K562 (cell line): ENCODE data around the gene CDCP1. TPM values are rescaled to one million over a fixed set of nuclear protein-coding genes. Genes with fewer than 3 reads are reported as not detected.
A peak's percentile ranks its signal among the peaks of the same experiment; 100 is the strongest.

Experiments
- ATAC-seq: fragments of 200-7000 bp; cut with Tn5 transposase; 3 replicates; pipeline ENCODE4 v1.9.1; 2020; ENCODE audit warnings: moderate library complexity
- BruUV-seq: library from RNA; stranded (reverse); fragments of 400-500 nt; replicated peaks from 2 replicates; lab custom pipeline; 2021; lab: Mats Ljungman, UMichigan
- CTCF ChIA-PET: fragments of 300-600 bp; formaldehyde crosslinking; extraction: SDS; loops from one replicate; lab custom pipeline; 2021; ENCODE audit warnings: low intra/inter-chr PET ratio; lab: Yijun Ruan, JAX
- POLR2A ChIA-PET: fragments of 300-600, 350-650 bp; sonication (Branson Sonifier 250); formaldehyde crosslinking; extraction: SDS; loops from one replicate; lab custom pipeline; 2021; ENCODE audit warnings: antibody characterized with exemption, inconsistent platforms; lab: Yijun Ruan, JAX
- DNase-seq, 4 experiments: peaks; one replicate each; pipeline versions ENCODE4 v3.0.0 to v3.0.0-alpha.2; 2011 to 2018; ENCODE audit warnings: low spot score in 3 of 4, mixed read lengths in 3 of 4; ENCODE audit errors: extremely low read depth in 1 of 4
- FAIRE-seq: peaks from 2 replicates; lab custom pipeline; 2011; peaks lifted over from hg19 to GRCh38; lab: Jason Lieb, UNC
- H2AFZ ChIP-seq: 2 replicates; pipeline ENCODE4 v1.6.0; 2011; ENCODE audit warnings: low read depth, low read length, control low read depth, inconsistent platforms
- H3K27ac ChIP-seq: fragments of 200-600 bp; 3 replicates; pipeline ENCODE4 v1.8.0; 2011; ENCODE audit warnings: low read depth, mild to moderate bottlenecking, control low read depth, inconsistent platforms, low read length, moderate library complexity, mixed read lengths; ENCODE audit errors: extremely low read depth
- H3K27me3 ChIP-seq, 2 experiments: fragments of 300-600 bp in 1 of 2; 2 replicates in 1 of 2; 3 replicates in 1 of 2; pipeline versions ENCODE4 v1.6.0 to v1.8.0; 2011; ENCODE audit warnings: inconsistent platforms in 2 of 2, low read length in 2 of 2, mild to moderate bottlenecking in 1 of 2, mixed read lengths in 1 of 2, moderate library complexity in 1 of 2; ENCODE audit not compliant: control insufficient read depth in 2 of 2, insufficient read depth in 2 of 2
- H3K36me3 ChIP-seq: fragments of 300-600 bp; 3 replicates; pipeline ENCODE4 v1.8.0; 2011; ENCODE audit warnings: mild to moderate bottlenecking, low read length, inconsistent platforms; ENCODE audit not compliant: control insufficient read depth, insufficient read depth
- H3K4me1 ChIP-seq, 2 experiments: fragments of 200-600 bp in 1 of 2; replicated peaks in 1 of 2; 2 replicates in 1 of 2; 3 replicates in 1 of 2; pipeline versions ENCODE4 v1.5.1 to v1.8.0; 2011; ENCODE audit warnings: inconsistent platforms in 2 of 2, low read length in 2 of 2, mild to moderate bottlenecking in 1 of 2, mixed read lengths in 1 of 2, moderate library complexity in 1 of 2; ENCODE audit not compliant: control insufficient read depth in 2 of 2, insufficient read depth in 2 of 2
- H3K4me2 ChIP-seq: 2 replicates; pipeline ENCODE4 v1.6.1; 2011; ENCODE audit warnings: low read length, control low read depth, inconsistent platforms, mixed read lengths; ENCODE audit not compliant: insufficient read depth
- H3K4me3 ChIP-seq: fragments of 200-600 bp; sonication (generic), shearing (Covaris generic); 2 replicates; pipeline ENCODE4 v1.5.1; 2016; ENCODE audit warnings: control low read depth, inconsistent platforms
- H3K79me2 ChIP-seq: fragments of 200-600 bp; 3 replicates; pipeline ENCODE4 v1.8.0; 2011; ENCODE audit warnings: low read length, inconsistent platforms; ENCODE audit not compliant: control insufficient read depth, insufficient read depth
- H3K9ac ChIP-seq, 2 experiments: 2 replicates each; pipeline versions ENCODE4 v1.6.0 to v1.6.1; 2011; ENCODE audit warnings: low read depth in 2 of 2, low read length in 2 of 2, control low read depth in 1 of 2, inconsistent platforms in 1 of 2, mild to moderate bottlenecking in 1 of 2, mixed read lengths in 1 of 2; ENCODE audit not compliant: insufficient read depth in 1 of 2
- H3K9me1 ChIP-seq: one replicate; pipeline ENCODE4 v1.6.0; 2011; ENCODE audit warnings: inconsistent platforms, mild to moderate bottlenecking, low read length, moderate library complexity; ENCODE audit not compliant: control insufficient read depth, insufficient read depth
- H3K9me3 ChIP-seq: replicated peaks from 2 replicates; pipeline ENCODE4 v1.5.1; 2011; ENCODE audit warnings: low read depth, low read length, inconsistent platforms; ENCODE audit not compliant: control insufficient read depth, insufficient read depth
- H4K20me1 ChIP-seq: replicated peaks from 2 replicates; pipeline ENCODE4 v1.6.1; 2011; ENCODE audit warnings: low read length, inconsistent platforms, mixed read lengths; ENCODE audit not compliant: control insufficient read depth, insufficient read depth
- ARID2 ChIP-seq: fragments of 450-650 bp; IDR thresholded peaks from 2 replicates; pipeline ENCODE4 v1.6.1; 2017; ENCODE audit warnings: antibody characterized with exemption, mild to moderate bottlenecking
- ASH1L ChIP-seq: fragments of 450-650 bp; IDR thresholded peaks from 2 replicates; pipeline ENCODE4 v1.6.1; 2018; ENCODE audit warnings: borderline replicate concordance, mild to moderate bottlenecking, low read depth; ENCODE audit not compliant: partially characterized antibody
- KAT8 ChIP-seq: fragments of 450-650 bp; IDR thresholded peaks from 2 replicates; pipeline ENCODE4 v1.6.1; 2016; ENCODE audit warnings: low read depth, mild to moderate bottlenecking
- KDM1A ChIP-seq, 2 experiments: fragments of 450-650 bp; IDR thresholded peaks; 2 replicates each; pipeline ENCODE4 v1.6.1; 2016; ENCODE audit warnings: mild to moderate bottlenecking in 2 of 2
- KDM5B ChIP-seq: fragments of 200-600 bp; sonication (generic); IDR thresholded peaks from 2 replicates; pipeline ENCODE4 v1.6.1; 2012; ENCODE audit warnings: low read depth, mild to moderate bottlenecking, moderate library complexity, low read length, control low read depth, inconsistent platforms; ENCODE audit not compliant: insufficient replicate concordance
- RFX1 ChIP-seq: fragments of 450-650 bp; IDR thresholded peaks from 2 replicates; pipeline ENCODE4 v1.6.1; 2016; ENCODE audit warnings: mild to moderate bottlenecking, moderate library complexity
- SMAD2 ChIP-seq: fragments of 150-350 bp; IDR thresholded peaks from 2 replicates; pipeline ENCODE4 v1.6.1; 2014; ENCODE audit warnings: low read depth, mild to moderate bottlenecking, low read length
- ZNF583 ChIP-seq: fragments of 250-450 bp; sonication (Bioruptor Pico); IDR thresholded peaks from 2 replicates; pipeline ENCODE4 v1.4.0; 2020
- WGBS: fragments of 100-300 bp; shearing (Covaris generic); methylation state at CpG from one replicate; pipeline ENCODE4 v1.1.6; 2016; ENCODE audit warnings: low coverage, mixed read lengths; ENCODE audit not compliant: insufficient coverage; ENCODE audit errors: missing lambda C conversion rate; 5-methylcytosine and 5-hydroxymethylcytosine counted together
- in situ Hi-C: fragments of 300-500 bp; cut with MboI; formaldehyde crosslinking; loops from 4 replicates; pipeline ENCODE4 v1.15.0; 2018; ENCODE audit warnings: inconsistent platforms, mixed read lengths
- intact Hi-C: fragments of 100-400 bp; cut with micrococcal nuclease; formaldehyde crosslinking; loops from 2 replicates; pipeline ENCODE4 v1.14.2; 2022
- polyA plus RNA-seq, 8 experiments: library from polyadenylated mRNA; depleted of rRNA in 4 of 8; stranded (reverse) in 5 of 8; unstranded in 3 of 8; fragments of >200 nt; fragmentation: Nextera tagmentation in 2 of 8; fragmentation: Illumina TruSeq in 1 of 8; extraction: Ambion mirVana in 2 of 8; extraction: Trizol in 1 of 8; gene quantifications; 2 replicates each; pipeline versions ENCODE4 v1.2.1 to v1.2.3, GENCODE V29; 2011 to 2014; ENCODE audit warnings: inconsistent platforms in 1 of 8, missing spikeins in 1 of 8
- total RNA-seq, 7 experiments: library from RNA; depleted of rRNA in 6 of 7; stranded (reverse); fragments of >200 nt in 6 of 7; fragmentation: Illumina TruSeq in 2 of 7; extraction: Trizol in 2 of 7; gene quantifications; 2 replicates each; pipeline versions ENCODE4 v1.2.1 to v1.2.3, GENCODE V29; 2011 to 2021; ENCODE audit warnings: low replicate concordance in 1 of 7

CDCP1 gene
- total and polyA plus RNA-seq, 9 of the 15 experiments (the other 6 are each of a cell fraction or from before 2014, with no cell fraction given), result 3.9 to 16.4 (median 5.2) TPM

GRCh38 chr3:45067941-45068340 is 78.2 kb downstream of the CDCP1 start:
- H3K9me3 ChIP-seq, result no peaks in the 10 kb centered on the region
- in situ Hi-C loops (no loop called here), intact Hi-C loops (no loop called here)
- no peak overlapping the region for H3K4me2 ChIP-seq
- H4K20me1 ChIP-seq, result no peaks in the 10 kb centered on the region
- ChIA-PET CTCF (no interaction called here), POLR2A (interaction anchor here (1.2 kb wide), 1 partner anchor 13 kb away, joined by 4 read pairs; no protein-coding TSS in a partner anchor)
- no peaks in the 10 kb centered on the region for H3K9me1 ChIP-seq
- H3K27ac ChIP-seq, result no peak overlapping the region
- H3K4me1 ChIP-seq, result peaks cover 13 to 54% of the 10 kb centered on the region in 2 experiments
- no peak for FAIRE-seq
- H2AFZ ChIP-seq, result no peak overlapping the region
- H3K9ac ChIP-seq, result no peak overlapping the region
- no peak for DNase-seq
- no peaks in the 10 kb centered on the region for H3K27me3 ChIP-seq
- H3K36me3 ChIP-seq, result no peaks in the 10 kb centered on the region
- TF ChIP-seq KDM1A (IDR thresholded peaks at IDR 0.05) (peak in 1 of 2 experiments; percentile 10; a peak in 1 of 4 replicates), ZNF583 (CRISPR knock-in tag) (no peak), RFX1 (peak; percentile 77)
- WGBS, result 74% methylated on average over 3 of the region's 3 CpGs
- H3K4me3 ChIP-seq, result no peak overlapping the region
- no TSS peak for BruUV-seq
- ATAC-seq, result no peak
- no peaks in the 10 kb centered on the region for H3K79me2 ChIP-seq

DNA sequence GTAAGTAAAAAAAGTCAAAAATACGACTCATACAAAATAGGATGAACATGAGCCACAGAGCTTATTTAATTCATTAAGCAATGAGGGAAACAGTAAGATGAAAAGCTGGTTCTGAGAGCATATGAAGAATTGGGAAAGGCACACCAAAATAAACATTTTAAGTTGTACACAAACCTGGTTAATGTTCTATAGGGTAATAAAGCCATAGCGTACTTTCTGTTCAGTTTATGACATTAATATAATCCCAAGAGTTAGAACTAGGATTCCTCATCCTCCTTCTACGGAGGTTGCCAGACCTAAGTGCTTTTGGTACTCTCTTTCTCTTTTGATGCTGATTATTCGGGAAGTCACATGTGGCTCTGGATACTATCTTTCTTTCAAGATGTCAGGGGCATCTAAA is 78.7 kb downstream of the CDCP1 start:
- Histone ChIP-seq H3K4me2 (no peak overlapping the region), H3K4me3 (no peak overlapping the region), H3K9me1 (no peaks in the 10 kb centered on the region), H2AFZ (no peak overlapping the region), H3K79me2 (no peaks in the 10 kb centered on the region), H3K36me3 (no peaks in the 10 kb centered on the region), H3K27ac (no peak overlapping the region), H3K27me3 (no peaks in the 10 kb centered on the region), H4K20me1 (no peaks in the 10 kb centered on the region), H3K4me1 (peaks cover 13 to 57% of the 10 kb centered on the region in 2 experiments), H3K9ac (no peak overlapping the region), H3K9me3 (no peaks in the 10 kb centered on the region)
- no peak for DNase-seq
- FAIRE-seq, result no peak
- ChIA-PET CTCF (no interaction called here), POLR2A (no interaction called here)
- no peak for ATAC-seq
- intact Hi-C loops (no loop called here), in situ Hi-C loops (no loop called here)
- BruUV-seq, result no TSS peak
- 39% methylated on average over 3 of the region's 4 CpGs for WGBS
- TF ChIP-seq ARID2 (no peak), SMAD2 (no peak), KDM5B (no peak), KAT8 (no peak), ASH1L (no peak)
